ENCODE data around the gene PCNT.
A peak's percentile ranks its signal among the peaks of the same experiment; 100 is the strongest.
"Not testable (repeated sequence)": the region's sequence is repeated elsewhere in the genome, so short reads cannot be mapped to it uniquely, and the experiment has no call there.

The PCNT gene

DNA sequence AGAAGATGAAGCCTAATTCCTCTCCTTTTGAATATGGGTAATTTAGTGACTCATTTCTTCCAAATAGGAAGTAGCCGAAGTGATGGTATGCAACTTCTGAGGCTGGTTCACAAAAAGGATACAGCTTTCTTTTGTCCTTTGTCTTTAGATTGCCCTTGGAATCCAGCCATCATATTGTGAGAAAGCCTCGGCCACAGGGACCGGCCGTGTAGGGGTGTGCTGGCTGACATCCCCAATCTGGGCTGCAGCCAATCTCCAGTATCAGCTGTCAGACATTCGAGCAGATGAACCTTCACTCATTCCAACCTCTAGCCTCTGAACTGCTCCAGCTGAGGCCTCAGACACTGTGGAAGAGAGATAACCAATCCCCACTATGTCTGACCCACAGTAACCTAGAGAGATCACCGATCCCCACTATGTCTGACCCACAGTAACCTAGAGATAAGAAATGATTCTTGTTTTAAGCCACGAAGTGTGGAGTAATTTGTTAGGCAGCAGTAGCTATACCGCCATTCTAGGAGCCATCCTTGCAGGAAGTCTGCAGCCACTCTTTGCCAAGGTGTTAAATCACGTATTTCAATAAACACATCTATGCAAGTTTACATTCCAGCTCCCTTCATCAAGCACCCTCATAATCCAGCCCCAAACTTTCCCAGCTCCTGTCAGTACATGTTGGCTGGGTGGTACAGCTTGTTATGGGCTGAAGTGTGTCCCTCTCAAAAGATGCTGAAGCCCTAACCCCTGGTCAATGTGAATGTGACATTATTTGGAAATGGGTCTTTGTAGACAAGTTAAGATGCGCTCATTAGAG, 131.8 kb downstream of the PCNT start:
- H3K9me3 ChIP-seq (ENCODE audit: control insufficient read depth in 2 of 2, low read length in 2 of 2) = no peaks in the 10 kb centered on the region
- no peak overlapping the region for H3K27ac ChIP-seq (ENCODE audit: low read depth in 2 of 2, low read length in 2 of 2)
- peaks cover 21 to 45% of the 10 kb centered on the region in 2 donors for H3K4me1 ChIP-seq (ENCODE audit: control insufficient read depth in 2 of 2, insufficient read depth in 2 of 2, low read length in 2 of 2)
- no peaks in the 10 kb centered on the region for H3K27me3 ChIP-seq (ENCODE audit: control insufficient read depth in 2 of 2, insufficient read depth in 2 of 2, low read length in 2 of 2)
- H3K4me3 ChIP-seq (ENCODE audit: low read length in 2 of 2) = no peak overlapping the region
- peaks cover 0 to 7% of the 10 kb centered on the region in 2 donors for H3K36me3 ChIP-seq (ENCODE audit: control insufficient read depth in 2 of 2, insufficient read depth in 2 of 2, low read length in 2 of 2)
- H3K9ac ChIP-seq (ENCODE audit: low read depth in 1 of 2, low read length in 2 of 2) = no peak overlapping the region

GRCh38 chr21:46456750-46457149, 132.8 kb downstream of the PCNT start:
- no peak overlapping the region for H3K9ac ChIP-seq (ENCODE audit: low read depth in 1 of 2, low read length in 2 of 2)
- peak overlapping the region in 1 of 2 donors; percentile 96 for H3K27ac ChIP-seq (ENCODE audit: low read depth in 2 of 2, low read length in 2 of 2)
- H3K4me3 ChIP-seq (ENCODE audit: low read length in 2 of 2) = no peak overlapping the region
- peaks cover 0 to 4% of the 10 kb centered on the region in 2 donors for H3K36me3 ChIP-seq (ENCODE audit: control insufficient read depth in 2 of 2, insufficient read depth in 2 of 2, low read length in 2 of 2)
- H3K4me1 ChIP-seq (ENCODE audit: control insufficient read depth in 2 of 2, insufficient read depth in 2 of 2, low read length in 2 of 2) = peaks cover 21 to 45% of the 10 kb centered on the region in 2 donors
- no peaks in the 10 kb centered on the region for H3K27me3 ChIP-seq (ENCODE audit: control insufficient read depth in 2 of 2, insufficient read depth in 2 of 2, low read length in 2 of 2)
- H3K9me3 ChIP-seq (ENCODE audit: control insufficient read depth in 2 of 2, low read length in 2 of 2) = no peaks in the 10 kb centered on the region

DNA sequence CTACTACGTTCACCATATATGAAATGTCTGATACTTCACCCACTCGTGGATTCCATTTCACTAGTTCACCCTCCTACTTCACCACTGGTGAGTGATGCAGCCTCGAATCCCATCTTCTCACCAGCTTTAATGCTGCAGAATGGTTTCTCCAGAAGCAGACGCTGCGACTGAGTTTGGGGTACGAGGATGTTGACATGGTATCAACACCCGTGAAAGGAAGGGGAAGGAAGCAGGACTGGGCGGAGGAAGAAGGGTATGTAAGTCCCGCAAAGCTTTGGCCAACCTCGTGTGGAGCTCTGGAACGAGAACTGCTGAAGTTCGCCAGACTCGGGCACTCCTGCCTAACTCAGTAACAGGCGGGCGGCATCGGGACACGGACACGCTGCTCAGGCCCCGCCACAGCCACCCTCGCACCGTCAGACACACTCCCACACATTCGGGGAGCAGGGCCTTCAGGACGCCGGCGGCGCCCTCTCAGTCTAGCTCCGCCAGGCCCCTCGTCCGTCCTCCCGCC, 133.9 kb downstream of the PCNT start:
- Histone ChIP-seq H3K27ac (ENCODE audit: low read depth in 2 of 2, low read length in 2 of 2) (peak overlapping the region; percentile 92 to 96), H3K27me3 (ENCODE audit: control insufficient read depth in 2 of 2, insufficient read depth in 2 of 2, low read length in 2 of 2) (no peaks in the 10 kb centered on the region), H3K36me3 (ENCODE audit: control insufficient read depth in 2 of 2, insufficient read depth in 2 of 2, low read length in 2 of 2) (peaks cover 0 to 4% of the 10 kb centered on the region in 2 donors), H3K9me3 (ENCODE audit: control insufficient read depth in 2 of 2, low read length in 2 of 2) (no peaks in the 10 kb centered on the region), H3K4me3 (ENCODE audit: low read length in 2 of 2) (peak overlapping the region; percentile 90 to 94), H3K4me1 (ENCODE audit: control insufficient read depth in 2 of 2, insufficient read depth in 2 of 2, low read length in 2 of 2) (peaks cover 21 to 36% of the 10 kb centered on the region in 2 donors), H3K9ac (ENCODE audit: low read depth in 1 of 2, low read length in 2 of 2) (peak overlapping the region; percentile 94 to 98)

DNA sequence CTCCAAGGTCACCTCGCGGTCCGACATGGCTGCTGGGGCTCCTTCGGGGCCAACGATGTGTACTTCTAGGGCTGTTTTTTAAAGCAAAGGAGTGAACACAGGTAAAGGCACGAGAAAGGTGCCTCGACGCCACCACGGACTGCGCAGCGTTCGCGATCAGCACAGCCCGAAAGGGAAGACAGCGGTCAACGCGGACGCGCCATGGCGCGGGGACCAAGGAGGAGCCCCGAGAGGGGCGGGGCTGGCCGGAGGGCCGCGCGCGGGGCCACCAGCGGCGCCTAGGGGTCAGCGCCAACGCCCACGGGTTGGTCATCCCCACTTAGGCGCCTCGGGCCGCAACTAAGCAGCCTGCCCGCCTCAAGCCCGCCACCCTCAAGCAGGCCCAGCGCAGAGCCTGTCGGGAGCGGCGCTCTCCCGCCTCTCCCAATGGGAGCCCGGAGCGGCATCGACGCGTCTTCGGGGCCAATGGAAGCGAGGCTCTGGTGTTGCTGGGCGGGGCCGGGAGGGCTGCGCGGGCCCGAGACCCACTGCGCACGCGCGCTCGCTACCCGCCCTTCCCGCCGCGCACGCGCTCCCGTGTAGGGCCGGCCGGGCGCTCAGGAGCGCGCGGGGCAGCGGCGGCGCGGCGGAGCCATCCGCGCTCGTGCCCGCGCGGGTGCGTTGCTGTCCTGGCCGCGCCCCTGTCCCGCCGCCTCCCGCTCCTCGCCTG, 134.5 kb downstream of the PCNT start, which contains the start of gene DIP2A:
Gene DIP2A (plus strand): TSS at position 577 of the 709 bp plus-strand sequence. CDS start 241 bp downstream, outside the sequence.
- Histone ChIP-seq H3K4me1 (ENCODE audit: control insufficient read depth in 2 of 2, insufficient read depth in 2 of 2, low read length in 2 of 2) (peaks cover 21 to 30% of the 10 kb centered on the region in 2 donors), H3K9me3 (ENCODE audit: control insufficient read depth in 2 of 2, low read length in 2 of 2) (no peaks in the 10 kb centered on the region), H3K27ac (ENCODE audit: low read depth in 2 of 2, low read length in 2 of 2) (peak within 1 kb of the TSS; percentile 92 to 96), H3K27me3 (ENCODE audit: control insufficient read depth in 2 of 2, insufficient read depth in 2 of 2, low read length in 2 of 2) (no peaks in the 10 kb centered on the region), H3K9ac (ENCODE audit: low read depth in 1 of 2, low read length in 2 of 2) (peak within 1 kb of the TSS; percentile 94 to 98), H3K36me3 (ENCODE audit: control insufficient read depth in 2 of 2, insufficient read depth in 2 of 2, low read length in 2 of 2) (peaks cover 0 to 7% of the 10 kb centered on the region in 2 donors), H3K4me3 (ENCODE audit: low read length in 2 of 2) (peak within 1 kb of the TSS; percentile 90 to 94)

DNA sequence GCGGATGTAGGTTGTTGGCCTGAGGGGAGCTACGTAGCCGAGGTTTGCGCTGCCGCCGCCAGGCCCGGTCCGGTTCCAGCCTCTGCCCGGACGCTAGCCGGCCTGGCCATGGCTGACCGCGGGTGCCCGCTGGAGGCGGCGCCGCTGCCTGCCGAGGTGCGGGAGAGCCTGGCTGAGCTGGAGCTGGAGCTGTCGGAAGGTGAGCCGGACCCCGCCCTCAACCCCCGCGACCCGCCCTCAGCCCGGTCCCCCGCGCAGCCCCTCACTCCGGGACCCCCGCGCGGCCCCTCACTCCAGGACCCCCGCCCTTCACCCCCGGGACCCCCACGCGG, 135.0 kb downstream of the PCNT start:
- Histone ChIP-seq H3K27me3 (ENCODE audit: control insufficient read depth in 2 of 2, insufficient read depth in 2 of 2, low read length in 2 of 2) (no peaks in the 10 kb centered on the region), H3K27ac (ENCODE audit: low read depth in 2 of 2, low read length in 2 of 2) (peak overlapping the region; percentile 88), H3K9me3 (ENCODE audit: control insufficient read depth in 2 of 2, low read length in 2 of 2) (no peaks in the 10 kb centered on the region), H3K36me3 (ENCODE audit: control insufficient read depth in 2 of 2, insufficient read depth in 2 of 2, low read length in 2 of 2) (peaks cover 0 to 7% of the 10 kb centered on the region in 2 donors), H3K9ac (ENCODE audit: low read depth in 1 of 2, low read length in 2 of 2) (peak overlapping the region; percentile 76 to 92), H3K4me1 (ENCODE audit: control insufficient read depth in 2 of 2, insufficient read depth in 2 of 2, low read length in 2 of 2) (peaks cover 21 to 30% of the 10 kb centered on the region in 2 donors), H3K4me3 (ENCODE audit: low read length in 2 of 2) (peak overlapping the region; percentile 90 to 94)

DNA sequence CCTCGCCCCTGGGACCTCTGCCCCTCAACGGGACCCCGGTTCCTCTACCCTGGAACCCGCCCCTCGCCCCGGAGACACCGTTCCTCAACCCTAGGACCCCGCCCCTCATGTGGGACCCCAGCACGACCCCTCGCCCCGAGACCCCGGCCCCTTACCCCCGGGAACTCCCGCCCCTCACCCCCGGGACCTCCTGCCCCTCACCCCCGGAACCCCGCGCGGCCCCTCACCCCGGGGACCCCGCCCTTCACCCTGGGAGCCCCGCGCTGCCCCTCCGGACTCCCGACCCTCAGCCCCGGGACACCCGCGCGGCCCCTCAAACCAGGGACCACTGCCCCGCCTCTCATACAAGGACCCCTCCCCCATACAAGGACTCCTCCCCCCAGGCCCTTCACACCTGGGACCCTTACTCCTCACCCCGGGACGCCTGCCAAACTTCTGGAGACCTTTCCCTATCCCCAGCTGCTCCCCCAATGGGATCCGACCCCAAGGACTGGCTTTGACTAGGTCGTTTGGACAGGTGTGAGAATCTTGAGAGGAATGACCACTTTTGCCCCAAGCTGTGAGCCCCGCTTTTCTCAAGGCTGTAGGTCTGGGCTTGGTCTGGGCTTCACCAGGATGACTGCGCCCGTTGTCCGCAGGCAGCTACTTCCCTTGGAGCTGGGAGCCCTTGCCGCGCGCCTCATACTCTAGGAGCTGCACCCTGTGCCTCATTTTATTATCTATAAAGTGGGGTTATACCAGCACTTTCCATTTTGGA, 135.6 kb downstream of the PCNT start:
- Histone ChIP-seq H3K27ac (ENCODE audit: low read depth in 2 of 2, low read length in 2 of 2) (peak overlapping the region; percentile 57 to 88), H3K36me3 (ENCODE audit: control insufficient read depth in 2 of 2, insufficient read depth in 2 of 2, low read length in 2 of 2) (peaks cover 3 to 9% of the 10 kb centered on the region in 2 donors), H3K4me3 (ENCODE audit: low read length in 2 of 2) (peak overlapping the region; percentile 90 to 94), H3K4me1 (ENCODE audit: control insufficient read depth in 2 of 2, insufficient read depth in 2 of 2, low read length in 2 of 2) (peaks cover 21 to 30% of the 10 kb centered on the region in 2 donors), H3K9me3 (ENCODE audit: control insufficient read depth in 2 of 2, low read length in 2 of 2) (no peaks in the 10 kb centered on the region), H3K27me3 (ENCODE audit: control insufficient read depth in 2 of 2, insufficient read depth in 2 of 2, low read length in 2 of 2) (no peaks in the 10 kb centered on the region), H3K9ac (ENCODE audit: low read depth in 1 of 2, low read length in 2 of 2) (peak overlapping the region; percentile 48 to 92)

DNA sequence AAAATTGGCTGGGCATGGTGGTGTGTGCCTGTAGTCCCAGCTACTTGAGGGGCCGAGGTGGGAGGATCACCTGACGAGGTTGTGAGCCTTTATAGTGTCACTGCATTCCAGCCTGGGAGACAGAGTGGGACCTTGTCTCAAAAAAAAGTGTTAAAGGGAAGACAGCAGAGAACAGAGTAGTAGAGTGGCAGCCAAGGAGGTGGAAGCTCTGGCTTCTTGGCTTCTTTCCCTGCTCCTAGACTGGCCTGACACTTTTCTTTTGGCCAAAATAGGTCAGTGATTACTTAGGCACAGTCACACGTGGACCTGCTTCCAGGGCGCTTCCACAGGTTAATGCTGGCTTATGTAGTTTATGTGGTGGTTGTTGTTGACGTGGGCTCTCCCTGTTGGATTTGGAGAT, 138.0 kb downstream of the PCNT start:
- no peak overlapping the region for H3K9ac ChIP-seq (ENCODE audit: low read depth in 1 of 2, low read length in 2 of 2)
- no peak overlapping the region for H3K4me3 ChIP-seq (ENCODE audit: low read length in 2 of 2)
- peaks cover 12 to 17% of the 10 kb centered on the region in 2 donors for H3K4me1 ChIP-seq (ENCODE audit: control insufficient read depth in 2 of 2, insufficient read depth in 2 of 2, low read length in 2 of 2)
- no peaks in the 10 kb centered on the region for H3K27me3 ChIP-seq (ENCODE audit: control insufficient read depth in 2 of 2, insufficient read depth in 2 of 2, low read length in 2 of 2)
- peaks cover 5 to 10% of the 10 kb centered on the region in 2 donors for H3K36me3 ChIP-seq (ENCODE audit: control insufficient read depth in 2 of 2, insufficient read depth in 2 of 2, low read length in 2 of 2)
- no peak overlapping the region for H3K27ac ChIP-seq (ENCODE audit: low read depth in 2 of 2, low read length in 2 of 2)
- H3K9me3 ChIP-seq (ENCODE audit: control insufficient read depth in 2 of 2, low read length in 2 of 2) = no peaks in the 10 kb centered on the region

- not testable (repeated sequence) for H3K27ac ChIP-seq (ENCODE audit: low read depth in 2 of 2, low read length in 2 of 2); H3K27me3 ChIP-seq (ENCODE audit: control insufficient read depth in 2 of 2, insufficient read depth in 2 of 2, low read length in 2 of 2)
Measured at GRCh38 chr21:46465153-46465552, 141.2 kb downstream of the PCNT start.

DNA sequence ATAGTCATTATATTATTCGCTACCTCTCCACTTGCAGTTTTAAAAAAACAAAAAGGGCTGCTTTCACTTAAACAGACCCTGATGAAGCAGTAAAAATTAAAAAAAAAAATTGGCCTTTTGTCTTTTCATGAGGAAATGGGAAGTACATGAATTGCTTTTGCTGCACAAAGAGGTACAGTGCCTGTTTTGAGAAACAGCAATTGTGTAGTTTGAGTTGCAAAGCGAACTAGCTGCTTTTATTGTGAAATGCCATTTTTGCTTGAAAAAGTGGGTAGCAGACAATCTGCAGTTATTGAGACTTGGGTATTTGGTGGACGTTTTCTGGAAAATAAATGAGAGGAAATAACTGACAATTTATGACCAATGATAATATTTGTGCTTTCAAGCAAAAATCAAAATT, 141.7 kb downstream of the PCNT start:
- H3K27ac ChIP-seq (ENCODE audit: low read depth in 2 of 2, low read length in 2 of 2) = no peak overlapping the region
- H3K27me3 ChIP-seq (ENCODE audit: control insufficient read depth in 2 of 2, insufficient read depth in 2 of 2, low read length in 2 of 2) = no peaks in the 10 kb centered on the region
- H3K4me3 ChIP-seq (ENCODE audit: low read length in 2 of 2) = no peak overlapping the region
- H3K4me1 ChIP-seq (ENCODE audit: control insufficient read depth in 2 of 2, insufficient read depth in 2 of 2, low read length in 2 of 2) = no peaks in the 10 kb centered on the region
- no peaks in the 10 kb centered on the region for H3K9me3 ChIP-seq (ENCODE audit: control insufficient read depth in 2 of 2, low read length in 2 of 2)
- no peak overlapping the region for H3K9ac ChIP-seq (ENCODE audit: low read depth in 1 of 2, low read length in 2 of 2)
- H3K36me3 ChIP-seq (ENCODE audit: control insufficient read depth in 2 of 2, insufficient read depth in 2 of 2, low read length in 2 of 2) = peaks cover 9 to 16% of the 10 kb centered on the region in 2 donors

More at GRCh38 chr21:46465153-46465552, 141.2 kb downstream of the PCNT start:
- H3K4me1 ChIP-seq (ENCODE audit: control insufficient read depth in 2 of 2, insufficient read depth in 2 of 2, low read length in 2 of 2); H3K4me3 ChIP-seq (ENCODE audit: low read length in 2 of 2); H3K9me3 ChIP-seq (ENCODE audit: control insufficient read depth in 2 of 2, low read length in 2 of 2); H3K9ac ChIP-seq (ENCODE audit: low read depth in 1 of 2, low read length in 2 of 2): not testable (repeated sequence)
- H3K36me3 ChIP-seq (ENCODE audit: control insufficient read depth in 2 of 2, insufficient read depth in 2 of 2, low read length in 2 of 2) = peaks cover 9 to 16% of the 10 kb centered on the region in 2 donors

Data from mucosa of rectum (tissue), 2 donors.